Breast epithelium (tissue), 4 donors: Measurements from ENCODE around the gene PRSS57. TPM values are rescaled to one million over a fixed set of nuclear protein-coding genes. Genes with fewer than 3 reads are reported as not detected.

Experiments
- DNase-seq, 2 donors: peaks; one replicate each; pipeline ENCODE4 v3.0.0-alpha.2; 2019; ENCODE audit warnings: low spot score in 2 of 2
- H3K27ac ChIP-seq, 2 donors: fragments of 200-600 bp; sonication (generic) in 1 of 2; one replicate each; pipeline ENCODE4 v1.5.1; 2016 to 2019; ENCODE audit warnings: mild to moderate bottlenecking in 1 of 2
- H3K27me3 ChIP-seq, 2 donors: fragments of 200-600 bp; sonication (generic) in 1 of 2; one replicate each; pipeline versions ENCODE4 v1.5.1 to v1.6.0; 2017 to 2019; ENCODE audit warnings: control low read depth in 1 of 2, mild to moderate bottlenecking in 1 of 2
- H3K36me3 ChIP-seq: fragments of 200-600 bp; one replicate; pipeline ENCODE4 v1.5.1; 2019
- H3K4me1 ChIP-seq, 2 donors: fragments of 200-600 bp; sonication (generic); one replicate each; pipeline ENCODE4 v1.5.1; 2016 to 2019; ENCODE audit warnings: control low read depth in 1 of 2
- H3K4me3 ChIP-seq, 3 donors: fragments of 200-600 bp; sonication (generic); 1 replicate in 2 of 3; 2 replicates in 1 of 3; pipeline ENCODE4 v1.5.1; 2016 to 2019; ENCODE audit warnings: mild to moderate bottlenecking in 3 of 3, moderate library complexity in 2 of 3
- H3K9me3 ChIP-seq, 2 donors: fragments of 200-600 bp; sonication (generic) in 1 of 2; one replicate each; pipeline ENCODE4 v1.5.1; 2016 to 2019; ENCODE audit warnings: control low read depth in 1 of 2
- CTCF ChIP-seq, 3 donors: fragments of 450-650 bp; IDR thresholded peaks; one replicate each; pipeline ENCODE4 v1.5.1; 2016 to 2017; ENCODE audit warnings: antibody characterized with exemption in 3 of 3, mild to moderate bottlenecking in 3 of 3, moderate library complexity in 3 of 3
- POLR2A ChIP-seq: fragments of 450-650 bp; IDR thresholded peaks from one replicate; pipeline ENCODE4 v1.6.1; 2016; ENCODE audit warnings: antibody characterized with exemption, mild to moderate bottlenecking, moderate library complexity
- POLR2AphosphoS5 ChIP-seq, 3 donors: sonication (generic); formaldehyde crosslinking; IDR thresholded peaks; one replicate each; pipeline ENCODE4 v1.6.1; 2017; ENCODE audit warnings: antibody characterized with exemption in 3 of 3
- intact Hi-C: fragments of 100-400 bp; cut with DNase I; formaldehyde crosslinking; loops from one replicate; pipeline ENCODE4 v1.15.1; 2023; ENCODE audit warnings: low total_unique reads
- total RNA-seq, 3 donors: library from RNA; depleted of rRNA; stranded (reverse); fragments of >200 nt; gene quantifications; one replicate each; pipeline ENCODE4 v1.1.0, GENCODE V29; 2016

The PRSS57 gene
- total RNA-seq, 3 donors from 2014 or later: not detected

- H3K9me3 ChIP-seq: no peaks in the 10 kb centered on the region
- TF ChIP-seq POLR2A (no peak), CTCF (IDR thresholded peaks at IDR 0.05) (no peak), POLR2AphosphoS5 (IDR thresholded peaks at IDR 0.05) (no peak)
- no peak overlapping the region for H3K4me3 ChIP-seq
- no peaks in the 10 kb centered on the region for H3K27me3 ChIP-seq
- no peak for DNase-seq
- H3K36me3 ChIP-seq: no peaks in the 10 kb centered on the region
- intact Hi-C loops: no loop called here
- H3K27ac ChIP-seq: no peak overlapping the region
- no peaks in the 10 kb centered on the region for H3K4me1 ChIP-seq
Observed at GRCh38 chr19:648904-649801, 46.1 kb downstream of the PRSS57 start.

GRCh38 chr19:648305-648704 is 46.9 kb downstream of the PRSS57 start:
- no peak for TF ChIP-seq CTCF (IDR thresholded peaks at IDR 0.05)
- no peak for TF ChIP-seq POLR2AphosphoS5 (IDR thresholded peaks at IDR 0.05)
- TF ChIP-seq POLR2A: no peak
- DNase-seq: no peak
- Histone ChIP-seq H3K9me3 (no peaks in the 10 kb centered on the region), H3K36me3 (no peaks in the 10 kb centered on the region), H3K27ac (no peak overlapping the region), H3K4me3 (no peak overlapping the region), H3K4me1 (no peaks in the 10 kb centered on the region), H3K27me3 (no peaks in the 10 kb centered on the region)
- intact Hi-C loops: no loop called here

GRCh38 chr19:647566-648284 is 47.5 kb downstream of the PRSS57 start:
- Histone ChIP-seq H3K27me3 (no peaks in the 10 kb centered on the region), H3K4me1 (no peaks in the 10 kb centered on the region), H3K9me3 (no peaks in the 10 kb centered on the region), H3K4me3 (no peak overlapping the region), H3K36me3 (no peaks in the 10 kb centered on the region), H3K27ac (no peak overlapping the region)
- no peak for DNase-seq
- intact Hi-C loops: no loop called here
- no peak for TF ChIP-seq CTCF (IDR thresholded peaks at IDR 0.05)
- no peak for TF ChIP-seq POLR2AphosphoS5 (IDR thresholded peaks at IDR 0.05)

GRCh38 chr19:646779-647565 is 48.3 kb downstream of the PRSS57 start:
- Histone ChIP-seq H3K4me1 (no peaks in the 10 kb centered on the region), H3K36me3 (no peaks in the 10 kb centered on the region), H3K27me3 (no peaks in the 10 kb centered on the region), H3K9me3 (no peaks in the 10 kb centered on the region), H3K27ac (no peak overlapping the region), H3K4me3 (no peak overlapping the region)
- TF ChIP-seq POLR2A (no peak), POLR2AphosphoS5 (IDR thresholded peaks at IDR 0.05) (no peak), CTCF (IDR thresholded peaks at IDR 0.05) (no peak)
- intact Hi-C loops: no loop called here
- DNase-seq: no peak
